NB4 (cell line): ENCODE data around the gene CDC42EP5.

Source experiments
- POLR2A ChIP-seq: IDR thresholded peaks from 2 replicates; pipeline ENCODE4 v1.6.1; 2011; ENCODE audit warnings: mild to moderate bottlenecking; ENCODE audit not compliant: insufficient read length; ENCODE audit errors: extremely low read depth
- TF ChIP-seq, protein P1 (sequence below): IDR thresholded peaks from one replicate; pipeline ENCODE4 v1.5.1; 2012; ENCODE audit warnings: low read depth, low read length

DNA sequence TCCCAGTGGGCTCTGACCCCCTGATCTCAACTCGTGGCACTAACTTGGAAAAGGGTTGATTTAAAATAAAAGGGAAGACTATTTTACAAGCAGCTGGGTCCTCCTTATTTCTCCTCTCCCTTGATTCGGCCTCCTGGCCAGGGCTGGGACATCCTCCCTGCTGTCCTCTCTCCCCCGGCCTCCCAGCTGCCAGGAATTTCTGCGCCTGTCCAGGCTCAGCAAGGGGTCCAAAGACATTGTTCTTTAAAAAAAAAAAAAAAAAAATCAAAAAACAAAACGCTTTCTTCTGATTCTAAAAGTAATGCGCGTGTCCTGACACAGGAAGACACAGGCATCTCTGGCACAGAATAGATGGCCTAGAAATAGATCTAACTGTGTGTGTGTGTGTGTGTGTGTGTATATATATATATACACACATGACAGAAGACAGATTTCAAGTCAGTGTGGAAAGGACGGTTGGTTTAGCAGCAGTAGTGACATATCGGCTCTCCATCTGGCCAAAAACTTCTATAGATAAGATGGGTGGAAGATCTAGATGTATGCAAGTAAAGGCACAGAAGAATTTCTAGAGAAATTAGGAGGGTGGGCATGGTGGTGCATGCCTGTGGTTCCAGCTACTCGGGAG is 36.4 kb downstream of the CDC42EP5 start:
- no peak for TF ChIP-seq POLR2A
- TF ChIP-seq, protein P1, sequence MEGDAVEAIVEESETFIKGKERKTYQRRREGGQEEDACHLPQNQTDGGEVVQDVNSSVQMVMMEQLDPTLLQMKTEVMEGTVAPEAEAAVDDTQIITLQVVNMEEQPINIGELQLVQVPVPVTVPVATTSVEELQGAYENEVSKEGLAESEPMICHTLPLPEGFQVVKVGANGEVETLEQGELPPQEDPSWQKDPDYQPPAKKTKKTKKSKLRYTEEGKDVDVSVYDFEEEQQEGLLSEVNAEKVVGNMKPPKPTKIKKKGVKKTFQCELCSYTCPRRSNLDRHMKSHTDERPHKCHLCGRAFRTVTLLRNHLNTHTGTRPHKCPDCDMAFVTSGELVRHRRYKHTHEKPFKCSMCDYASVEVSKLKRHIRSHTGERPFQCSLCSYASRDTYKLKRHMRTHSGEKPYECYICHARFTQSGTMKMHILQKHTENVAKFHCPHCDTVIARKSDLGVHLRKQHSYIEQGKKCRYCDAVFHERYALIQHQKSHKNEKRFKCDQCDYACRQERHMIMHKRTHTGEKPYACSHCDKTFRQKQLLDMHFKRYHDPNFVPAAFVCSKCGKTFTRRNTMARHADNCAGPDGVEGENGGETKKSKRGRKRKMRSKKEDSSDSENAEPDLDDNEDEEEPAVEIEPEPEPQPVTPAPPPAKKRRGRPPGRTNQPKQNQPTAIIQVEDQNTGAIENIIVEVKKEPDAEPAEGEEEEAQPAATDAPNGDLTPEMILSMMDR: no peak
